Neural progenitor cell (in vitro differentiated cells): ENCODE data around the gene LY6G6F. TPM values are rescaled to one million over a fixed set of nuclear protein-coding genes. Genes with fewer than 3 reads are reported as not detected.
A peak's percentile ranks its signal among the peaks of the same experiment; 100 is the strongest.

ENCODE experiments used
- DNase-seq: peaks from one replicate; pipeline ENCODE4 v3.0.0-alpha.2; 2016; ENCODE audit warnings: low spot score
- H2AFZ ChIP-seq: fragments of 200-600 bp; sonication (generic); replicated peaks from 2 replicates; pipeline ENCODE4 v1.6.1; 2016; ENCODE audit warnings: antibody characterized with exemption
- H3F3A ChIP-seq: fragments of 200-600 bp; sonication (generic); 2 replicates; pipeline ENCODE4 v1.6.1; 2016; ENCODE audit warnings: antibody characterized with exemption, low read depth
- H3K27ac ChIP-seq: fragments of 200-600 bp; sonication (generic); 2 replicates; pipeline ENCODE4 v1.5.1; 2016; ENCODE audit warnings: mild to moderate bottlenecking
- H3K27me3 ChIP-seq: fragments of 200-600 bp; sonication (generic); 2 replicates; pipeline ENCODE4 v1.6.1; 2016; ENCODE audit warnings: mild to moderate bottlenecking, moderate library complexity
- H3K36me3 ChIP-seq: fragments of 200-600 bp; sonication (generic); 2 replicates; pipeline ENCODE4 v1.5.1; 2016
- H3K4me1 ChIP-seq: fragments of 200-600 bp; sonication (generic); 2 replicates; pipeline ENCODE4 v1.6.1; 2016; ENCODE audit warnings: mixed run types
- H3K4me2 ChIP-seq: fragments of 200-600 bp; sonication (generic); 2 replicates; pipeline ENCODE4 v1.6.1; 2016
- H3K4me3 ChIP-seq: fragments of 200-600 bp; sonication (generic); 2 replicates; pipeline ENCODE4 v1.5.1; 2016
- H3K79me2 ChIP-seq: fragments of 200-600 bp; sonication (generic); 2 replicates; pipeline ENCODE4 v1.6.1; 2016; ENCODE audit warnings: low read depth
- H3K9ac ChIP-seq: fragments of 200-600 bp; sonication (generic); 2 replicates; pipeline ENCODE4 v1.6.1; 2016
- H3K9me3 ChIP-seq: fragments of 200-600 bp; sonication (generic); 2 replicates; pipeline ENCODE4 v1.5.1; 2016; ENCODE audit warnings: low read depth
- H4K20me1 ChIP-seq: fragments of 200-600 bp; sonication (generic); 2 replicates; pipeline ENCODE4 v1.6.1; 2016; ENCODE audit warnings: low read depth
- H3K27ac Mint-ChIP-seq: 3 replicates; pipeline ENCODE4 v1.8.0; 2021; ENCODE audit warnings: mixed read lengths
- H3K27me3 Mint-ChIP-seq: 2 replicates; pipeline ENCODE4 v1.8.0; 2022; ENCODE audit warnings: low read depth, mild to moderate bottlenecking, inconsistent platforms, moderate library complexity, mixed read lengths; ENCODE audit not compliant: insufficient read depth
- H3K36me3 Mint-ChIP-seq: 3 replicates; pipeline ENCODE4 v1.8.0; 2021; ENCODE audit warnings: mixed read lengths
- H3K4me1 Mint-ChIP-seq: 3 replicates; pipeline ENCODE4 v1.8.0; 2021; ENCODE audit warnings: mixed read lengths
- H3K4me3 Mint-ChIP-seq: 3 replicates; pipeline ENCODE4 v1.8.0; 2021; ENCODE audit warnings: mild to moderate bottlenecking, moderate library complexity, mixed read lengths
- H3K9me3 Mint-ChIP-seq: 3 replicates; pipeline ENCODE4 v1.8.0; 2020; ENCODE audit warnings: mixed read lengths
- EZH2 ChIP-seq: fragments of 200-600 bp; sonication (generic); IDR thresholded peaks from 2 replicates; pipeline ENCODE4 v1.6.1; 2017; ENCODE audit warnings: antibody characterized with exemption, mild to moderate bottlenecking, moderate library complexity
- EZH2phosphoT487 ChIP-seq: fragments of 200-600 bp; sonication (generic); IDR thresholded peaks from 2 replicates; pipeline ENCODE4 v1.6.1; 2017; ENCODE audit warnings: antibody characterized with exemption
- total RNA-seq: library from RNA; depleted of rRNA; stranded (reverse); fragments of >200 nt; gene quantifications from 2 replicates; pipeline ENCODE4 v1.2.3, GENCODE V29; 2015; ENCODE audit warnings: low replicate concordance
- TF ChIP-seq, protein P1 (sequence below): fragments of 200-600 bp; sonication (generic); IDR thresholded peaks from 2 replicates; pipeline ENCODE4 v1.5.1; 2017; ENCODE audit warnings: antibody characterized with exemption, mild to moderate bottlenecking

LY6G6F gene
- total RNA-seq, 1 donor from 2014 or later, result not detected

DNA sequence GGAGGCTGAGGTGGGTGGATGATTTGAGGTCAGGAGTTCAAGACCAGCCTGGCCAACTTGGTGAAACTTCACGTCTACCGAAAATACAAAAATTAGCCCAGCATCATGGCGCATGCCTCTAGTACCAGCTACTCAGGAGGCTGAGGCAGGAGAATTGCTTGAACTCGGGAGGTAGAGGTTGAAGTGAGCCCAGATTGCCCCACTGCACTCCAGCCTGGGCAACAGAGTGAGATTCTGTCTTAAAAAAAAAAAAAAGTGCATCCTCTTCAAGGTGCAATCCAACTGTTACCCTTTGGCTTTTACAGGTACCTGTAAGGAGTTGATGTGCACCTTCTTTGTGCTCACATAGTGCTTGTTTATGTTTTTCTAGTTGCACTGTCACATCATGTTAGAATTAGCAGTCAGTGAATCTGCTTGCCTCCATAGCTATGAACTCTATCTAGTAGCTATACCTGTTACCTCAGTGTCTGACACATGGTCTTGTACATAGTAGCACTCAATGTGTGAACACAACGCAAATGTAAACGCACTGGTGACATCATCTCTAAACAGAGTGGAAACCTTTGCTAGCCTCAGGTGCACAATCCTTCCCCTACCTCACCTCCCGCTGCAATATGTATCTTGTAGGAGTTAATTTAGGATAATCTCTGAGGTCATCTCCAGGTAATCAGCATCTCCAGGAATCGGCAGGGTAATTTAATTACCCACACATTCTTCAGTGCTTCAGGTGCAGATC lies 42.8 kb downstream of the LY6G6F start:
- no peak for DNase-seq
- no peak overlapping the region for H3K4me3 ChIP-seq
- no peak overlapping the region for H3K9ac ChIP-seq
- H2AFZ ChIP-seq, result no peak overlapping the region
- no peaks in the 10 kb centered on the region for H3K79me2 ChIP-seq
- H3K36me3 Mint-ChIP-seq, result peaks cover 20% of the 10 kb centered on the region
- H3K4me1 ChIP-seq, result peaks cover 10% of the 10 kb centered on the region
- H3K27me3 ChIP-seq, result no peaks in the 10 kb centered on the region
- H3K9me3 ChIP-seq, result no peaks in the 10 kb centered on the region
- H3K27ac Mint-ChIP-seq, result peak overlapping the region; percentile 26
- H3K4me2 ChIP-seq, result no peak overlapping the region
- peaks cover 6% of the 10 kb centered on the region for H3K27me3 Mint-ChIP-seq
- no peak overlapping the region for H3K27ac ChIP-seq
- H4K20me1 ChIP-seq, result no peaks in the 10 kb centered on the region
- H3K4me3 Mint-ChIP-seq, result no peak overlapping the region
- H3K36me3 ChIP-seq, result no peaks in the 10 kb centered on the region
- H3F3A ChIP-seq, result peaks cover 14% of the 10 kb centered on the region
- H3K9me3 Mint-ChIP-seq, result no peaks in the 10 kb centered on the region
- no peak for TF ChIP-seq EZH2
- no peak for TF ChIP-seq EZH2phosphoT487
- TF ChIP-seq, protein P1, sequence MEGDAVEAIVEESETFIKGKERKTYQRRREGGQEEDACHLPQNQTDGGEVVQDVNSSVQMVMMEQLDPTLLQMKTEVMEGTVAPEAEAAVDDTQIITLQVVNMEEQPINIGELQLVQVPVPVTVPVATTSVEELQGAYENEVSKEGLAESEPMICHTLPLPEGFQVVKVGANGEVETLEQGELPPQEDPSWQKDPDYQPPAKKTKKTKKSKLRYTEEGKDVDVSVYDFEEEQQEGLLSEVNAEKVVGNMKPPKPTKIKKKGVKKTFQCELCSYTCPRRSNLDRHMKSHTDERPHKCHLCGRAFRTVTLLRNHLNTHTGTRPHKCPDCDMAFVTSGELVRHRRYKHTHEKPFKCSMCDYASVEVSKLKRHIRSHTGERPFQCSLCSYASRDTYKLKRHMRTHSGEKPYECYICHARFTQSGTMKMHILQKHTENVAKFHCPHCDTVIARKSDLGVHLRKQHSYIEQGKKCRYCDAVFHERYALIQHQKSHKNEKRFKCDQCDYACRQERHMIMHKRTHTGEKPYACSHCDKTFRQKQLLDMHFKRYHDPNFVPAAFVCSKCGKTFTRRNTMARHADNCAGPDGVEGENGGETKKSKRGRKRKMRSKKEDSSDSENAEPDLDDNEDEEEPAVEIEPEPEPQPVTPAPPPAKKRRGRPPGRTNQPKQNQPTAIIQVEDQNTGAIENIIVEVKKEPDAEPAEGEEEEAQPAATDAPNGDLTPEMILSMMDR, result no peak
- peaks cover 12% of the 10 kb centered on the region for H3K4me1 Mint-ChIP-seq

DNA sequence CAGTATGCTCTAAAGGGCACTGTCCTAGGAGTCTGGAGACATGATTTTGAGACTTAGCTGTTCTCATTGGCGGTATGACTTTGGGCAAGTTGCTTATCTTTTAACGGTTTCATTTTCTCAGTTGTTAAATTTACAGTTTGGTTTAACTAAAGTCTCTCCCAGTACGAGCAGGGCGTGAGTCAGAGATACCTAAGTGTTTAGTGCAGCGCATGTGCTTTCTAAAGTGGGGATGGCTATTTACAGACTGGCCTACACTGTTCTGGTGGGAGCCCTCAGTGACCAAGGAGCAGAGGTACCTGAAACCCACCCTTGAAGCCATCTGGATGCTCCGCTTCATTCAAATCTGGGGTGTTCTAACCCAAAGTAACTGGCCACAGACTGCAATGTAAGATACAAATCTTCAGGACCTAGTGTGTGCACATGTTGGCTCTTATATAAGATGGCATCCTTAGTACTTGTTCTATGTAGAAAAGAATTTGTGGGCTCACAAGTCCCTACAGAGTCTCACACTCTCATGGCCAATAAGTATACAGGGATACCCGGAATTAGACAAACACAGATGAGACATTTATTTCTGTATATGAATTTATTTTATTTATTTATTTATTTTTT lies 43.9 kb downstream of the LY6G6F start:
- Mint-ChIP-seq H3K9me3 (no peaks in the 10 kb centered on the region), H3K4me3 (no peak overlapping the region), H3K36me3 (peaks cover 15% of the 10 kb centered on the region), H3K27ac (no peak overlapping the region), H3K27me3 (peaks cover 5% of the 10 kb centered on the region), H3K4me1 (peaks cover 5% of the 10 kb centered on the region)
- Histone ChIP-seq H3K79me2 (no peaks in the 10 kb centered on the region), H3K27ac (no peak overlapping the region), H3K9ac (no peak overlapping the region), H3K4me2 (no peak overlapping the region), H3K4me3 (no peak overlapping the region), H3K36me3 (no peaks in the 10 kb centered on the region), H4K20me1 (no peaks in the 10 kb centered on the region), H3K27me3 (no peaks in the 10 kb centered on the region), H2AFZ (no peak overlapping the region), H3K9me3 (no peaks in the 10 kb centered on the region), H3K4me1 (no peaks in the 10 kb centered on the region), H3F3A (peaks cover 6% of the 10 kb centered on the region)
- no peak for DNase-seq
- TF ChIP-seq EZH2phosphoT487 (no peak), EZH2 (no peak)
- TF ChIP-seq, protein P1, result no peak

DNA sequence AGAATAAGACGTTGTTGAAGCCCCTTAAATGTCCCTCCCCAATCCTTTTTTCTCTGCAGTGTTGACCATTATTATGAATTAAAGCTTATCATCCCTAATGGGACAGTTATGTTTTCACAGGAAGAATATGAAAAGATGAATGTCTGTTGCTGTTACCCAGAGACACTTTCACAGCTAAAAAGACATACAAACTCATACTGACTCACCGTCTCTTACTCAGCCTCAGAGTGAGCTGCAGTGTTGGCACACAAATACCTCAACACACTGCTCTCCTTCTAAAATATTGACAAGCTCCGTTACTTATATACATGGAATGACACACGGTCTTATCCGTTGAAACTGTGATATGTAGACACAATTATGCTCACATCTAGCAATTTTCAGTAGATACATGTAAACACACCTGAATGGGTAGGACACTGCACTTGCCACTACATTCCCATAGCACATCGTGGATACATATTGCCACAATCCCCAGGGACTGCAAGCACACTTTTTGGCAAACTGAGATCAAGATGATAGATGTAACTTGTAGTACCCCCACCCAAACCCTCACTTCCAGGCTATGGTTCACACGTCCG lies 46.2 kb downstream of the LY6G6F start:
- Histone ChIP-seq H3K79me2 (no peaks in the 10 kb centered on the region), H3K27me3 (no peaks in the 10 kb centered on the region), H4K20me1 (no peaks in the 10 kb centered on the region), H3K4me2 (no peak overlapping the region), H2AFZ (no peak overlapping the region), H3K4me1 (no peaks in the 10 kb centered on the region), H3K36me3 (no peaks in the 10 kb centered on the region), H3K9me3 (no peaks in the 10 kb centered on the region), H3K4me3 (no peak overlapping the region), H3F3A (peaks cover 6% of the 10 kb centered on the region), H3K27ac (no peak overlapping the region), H3K9ac (no peak overlapping the region)
- H3K27ac Mint-ChIP-seq, result no peak overlapping the region
- TF ChIP-seq EZH2, result no peak
- TF ChIP-seq EZH2phosphoT487, result no peak
- TF ChIP-seq, protein P1, result no peak
- H3K4me3 Mint-ChIP-seq, result no peak overlapping the region
- peaks cover 4% of the 10 kb centered on the region for H3K27me3 Mint-ChIP-seq
- H3K4me1 Mint-ChIP-seq, result no peaks in the 10 kb centered on the region
- H3K9me3 Mint-ChIP-seq, result no peaks in the 10 kb centered on the region
- no peak for DNase-seq
- H3K36me3 Mint-ChIP-seq, result peaks cover 8% of the 10 kb centered on the region
